Measurements from ENCODE around the gene STAU1.
"Not testable (repeated sequence)": the region's sequence is repeated elsewhere in the genome, so short reads cannot be mapped to it uniquely, and the experiment has no call there.

The STAU1 gene

DNA sequence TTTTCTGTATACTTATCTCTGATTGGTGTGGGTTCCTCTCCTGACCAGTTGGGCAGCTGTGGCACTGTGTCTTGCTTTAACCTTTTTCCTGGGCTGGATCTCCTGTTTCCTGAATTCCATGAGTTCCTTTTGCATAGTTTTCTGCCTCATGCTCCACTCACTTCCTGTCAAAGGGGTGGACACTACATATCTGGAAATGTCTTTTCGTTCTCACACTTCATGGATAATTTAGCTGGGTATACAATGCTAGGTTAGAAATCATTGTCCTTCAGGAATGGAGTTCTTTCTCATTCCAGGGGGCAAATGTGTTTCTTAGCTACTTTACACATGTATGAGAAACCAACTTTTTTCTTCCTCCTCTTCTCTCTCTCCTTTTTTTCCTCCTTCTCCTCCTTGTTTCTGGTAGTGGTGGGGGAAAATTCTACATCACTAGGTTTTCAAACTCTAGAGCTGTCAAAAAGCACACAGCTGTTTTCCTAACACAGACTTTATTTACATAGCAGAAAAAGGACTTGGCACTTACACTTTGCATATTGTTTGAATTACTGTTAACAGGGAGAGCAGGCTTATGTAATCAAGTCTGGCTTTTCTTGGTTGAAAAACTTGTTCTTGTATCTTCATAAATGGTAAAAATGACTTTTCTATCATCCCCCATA, 22.1 kb upstream of the STAU1 start:
- no peaks in the 10 kb centered on the region for H3K9me3 ChIP-seq (ENCODE audit: control insufficient read depth, low read length)
- H3K36me3 ChIP-seq (ENCODE audit: control insufficient read depth, insufficient read depth, low read length), result no peaks in the 10 kb centered on the region
- no peak for DNase-seq
- no peaks in the 10 kb centered on the region for H3K27me3 ChIP-seq (replicated peaks; ENCODE audit: control insufficient read depth, insufficient read depth, low read length, poor library complexity, severe bottlenecking)
- H3K4me3 ChIP-seq (ENCODE audit: insufficient read depth, low read depth, low read length, poor library complexity, severe bottlenecking), result no peak overlapping the region
- no peak overlapping the region for H3K27ac ChIP-seq (ENCODE audit: insufficient read depth, low read length, poor library complexity, severe bottlenecking)
- H3K4me1 ChIP-seq (ENCODE audit: control insufficient read depth, insufficient read depth, low read length, poor library complexity, severe bottlenecking), result no peaks in the 10 kb centered on the region

DNA sequence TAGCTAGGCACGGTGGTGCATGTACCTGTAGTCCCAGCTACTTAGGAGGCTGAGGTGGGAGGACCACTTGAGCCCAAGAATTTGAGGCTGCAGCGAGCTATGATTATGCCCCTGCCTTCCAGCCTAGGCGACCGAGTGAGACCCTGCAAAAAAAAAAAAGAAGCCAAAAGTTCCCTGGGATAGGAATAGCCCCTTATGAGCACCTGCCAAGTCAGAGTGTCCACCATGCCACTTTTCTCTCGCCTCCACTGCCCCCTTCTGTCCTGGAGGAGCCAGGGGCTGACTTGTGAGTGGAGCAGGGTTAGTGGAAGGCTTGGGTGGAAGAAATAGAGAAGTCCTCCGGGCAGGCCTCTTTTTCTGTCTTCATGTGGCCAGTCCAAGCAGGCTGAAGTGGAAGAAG, 18.9 kb upstream of the STAU1 start:
- DNase-seq, result no peak
- no peaks in the 10 kb centered on the region for H3K27me3 ChIP-seq (replicated peaks; ENCODE audit: control insufficient read depth, insufficient read depth, low read length, poor library complexity, severe bottlenecking)
- no peaks in the 10 kb centered on the region for H3K4me1 ChIP-seq (ENCODE audit: control insufficient read depth, insufficient read depth, low read length, poor library complexity, severe bottlenecking)

DNA sequence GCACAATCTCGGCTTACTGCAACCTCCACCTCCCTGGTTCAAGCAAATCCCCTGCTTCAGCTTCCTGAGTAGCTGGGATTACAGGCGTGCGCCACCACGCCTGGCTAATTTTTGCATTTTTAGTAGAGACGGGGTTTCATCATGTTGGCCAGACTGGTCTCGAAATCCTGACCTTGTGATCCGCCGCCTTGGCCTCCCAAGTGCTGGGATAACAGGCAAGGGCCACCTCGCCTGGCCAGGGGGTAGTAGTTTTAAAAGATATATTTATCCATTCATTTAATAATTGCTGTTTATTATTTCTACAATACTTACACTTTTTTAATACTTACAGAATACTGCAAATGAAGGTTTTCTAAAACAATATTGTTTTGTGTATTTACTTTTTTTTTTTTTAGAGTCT, 15.6 kb upstream of the STAU1 start:
- Histone ChIP-seq H3K4me3 (ENCODE audit: insufficient read depth, low read depth, low read length, poor library complexity, severe bottlenecking) (no peak overlapping the region), H3K27ac (ENCODE audit: insufficient read depth, low read length, poor library complexity, severe bottlenecking) (no peak overlapping the region)

More for the DNA sequence above, 18.9 kb upstream of the STAU1 start:
- Histone ChIP-seq H3K36me3 (ENCODE audit: control insufficient read depth, insufficient read depth, low read length) (no peaks in the 10 kb centered on the region), H3K27ac (ENCODE audit: insufficient read depth, low read length, poor library complexity, severe bottlenecking) (no peak overlapping the region), H3K9me3 (ENCODE audit: control insufficient read depth, low read length) (no peaks in the 10 kb centered on the region), H3K4me3 (ENCODE audit: insufficient read depth, low read depth, low read length, poor library complexity, severe bottlenecking) (no peak overlapping the region)

DNA sequence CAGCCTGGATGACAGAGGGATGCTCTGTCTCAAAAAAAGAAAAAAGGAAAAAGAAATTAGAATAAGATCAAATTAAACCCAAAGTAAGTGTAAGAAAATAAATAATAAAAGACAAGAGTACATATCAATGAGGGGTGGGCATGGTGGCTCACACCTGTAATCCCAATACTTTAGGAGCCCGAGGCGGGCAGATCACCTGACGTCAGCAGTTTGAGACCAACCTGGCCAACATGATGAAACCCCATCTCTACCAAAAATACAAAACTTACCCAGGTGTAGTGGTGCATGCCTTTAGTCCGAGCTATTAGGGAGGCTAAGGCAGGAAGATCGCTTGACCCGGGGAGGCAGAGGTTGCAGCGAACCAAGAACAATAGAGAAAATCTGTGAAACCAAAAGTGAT, 14.9 kb upstream of the STAU1 start:
- Histone ChIP-seq H3K4me1 (ENCODE audit: control insufficient read depth, insufficient read depth, low read length, poor library complexity, severe bottlenecking) (no peaks in the 10 kb centered on the region), H3K36me3 (ENCODE audit: control insufficient read depth, insufficient read depth, low read length) (no peaks in the 10 kb centered on the region), H3K4me3 (ENCODE audit: insufficient read depth, low read depth, low read length, poor library complexity, severe bottlenecking) (no peak overlapping the region)

More for the DNA sequence above, 15.6 kb upstream of the STAU1 start:
- Histone ChIP-seq H3K4me1 (ENCODE audit: control insufficient read depth, insufficient read depth, low read length, poor library complexity, severe bottlenecking) (no peaks in the 10 kb centered on the region), H3K9me3 (ENCODE audit: control insufficient read depth, low read length) (no peaks in the 10 kb centered on the region), H3K27me3 (replicated peaks; ENCODE audit: control insufficient read depth, insufficient read depth, low read length, poor library complexity, severe bottlenecking) (no peaks in the 10 kb centered on the region), H3K36me3 (ENCODE audit: control insufficient read depth, insufficient read depth, low read length) (no peaks in the 10 kb centered on the region)
- DNase-seq, result no peak

DNA sequence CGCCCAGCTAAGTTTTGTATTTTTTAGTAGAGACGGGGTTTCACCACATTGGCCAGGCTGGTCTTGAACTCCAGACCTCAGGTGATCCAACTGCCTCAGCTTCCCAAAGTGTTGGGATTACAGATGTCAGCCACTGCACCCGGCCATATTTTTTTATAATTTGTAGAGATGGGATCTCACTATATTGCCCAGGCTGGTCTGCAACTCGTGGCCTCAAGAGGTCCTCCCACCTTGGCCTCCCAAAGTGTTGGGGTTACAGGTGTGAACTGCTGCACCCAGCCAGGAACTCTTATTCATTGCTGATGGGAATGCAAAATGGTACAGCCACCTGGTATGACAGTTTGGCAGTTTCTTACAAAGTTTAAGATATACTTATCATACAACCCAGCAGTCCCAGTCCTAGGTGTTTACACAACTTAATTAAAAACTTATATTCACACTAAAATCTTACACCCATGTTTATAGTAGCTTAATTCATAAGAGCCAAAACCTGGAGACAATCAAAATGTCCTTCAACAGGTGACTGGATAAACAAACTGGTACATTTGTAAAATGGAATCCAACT, 11.7 kb upstream of the STAU1 start:
- Histone ChIP-seq H3K27me3 (replicated peaks; ENCODE audit: control insufficient read depth, insufficient read depth, low read length, poor library complexity, severe bottlenecking) (no peaks in the 10 kb centered on the region), H3K4me1 (ENCODE audit: control insufficient read depth, insufficient read depth, low read length, poor library complexity, severe bottlenecking) (no peaks in the 10 kb centered on the region), H3K36me3 (ENCODE audit: control insufficient read depth, insufficient read depth, low read length) (no peaks in the 10 kb centered on the region), H3K4me3 (ENCODE audit: insufficient read depth, low read depth, low read length, poor library complexity, severe bottlenecking) (no peak overlapping the region), H3K9me3 (ENCODE audit: control insufficient read depth, low read length) (no peaks in the 10 kb centered on the region), H3K27ac (ENCODE audit: insufficient read depth, low read length, poor library complexity, severe bottlenecking) (no peak overlapping the region)
- no peak for DNase-seq

More for the DNA sequence above, 14.9 kb upstream of the STAU1 start:
- Histone ChIP-seq H3K27me3 (replicated peaks; ENCODE audit: control insufficient read depth, insufficient read depth, low read length, poor library complexity, severe bottlenecking) (no peaks in the 10 kb centered on the region), H3K27ac (ENCODE audit: insufficient read depth, low read length, poor library complexity, severe bottlenecking) (no peak overlapping the region), H3K9me3 (ENCODE audit: control insufficient read depth, low read length) (no peaks in the 10 kb centered on the region)
- DNase-seq, result no peak

DNA sequence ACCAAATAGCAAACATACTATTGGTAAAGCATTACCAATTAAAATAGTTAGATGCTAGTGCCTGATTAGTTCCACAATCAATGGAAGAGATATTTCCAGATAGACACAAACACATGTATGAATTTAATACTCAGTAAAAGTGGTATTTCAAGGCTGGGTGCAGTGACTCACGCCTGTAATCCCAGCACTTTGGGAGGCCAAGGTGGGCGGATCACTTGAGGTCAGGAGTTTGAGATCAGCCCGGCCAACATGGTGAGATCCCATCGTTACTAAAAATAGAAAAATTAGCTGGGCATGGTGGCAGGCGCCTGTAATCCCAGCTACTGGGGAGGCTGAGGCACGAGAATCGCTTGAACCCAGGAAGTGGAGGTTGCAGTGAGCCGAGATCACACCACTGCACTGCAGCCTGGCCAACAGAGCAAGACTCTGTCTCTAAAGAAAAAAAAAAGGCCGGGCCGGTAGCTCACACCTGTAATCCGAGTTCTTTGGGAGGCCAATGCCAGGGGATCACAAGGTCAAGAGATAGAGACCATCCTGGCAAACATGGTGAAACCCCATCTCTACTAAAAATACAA, 4.9 kb upstream of the STAU1 start:
- not testable (repeated sequence) for H3K27me3 ChIP-seq (replicated peaks; ENCODE audit: control insufficient read depth, insufficient read depth, low read length, poor library complexity, severe bottlenecking); H3K4me3 ChIP-seq (ENCODE audit: insufficient read depth, low read depth, low read length, poor library complexity, severe bottlenecking); DNase-seq; H3K4me1 ChIP-seq (ENCODE audit: control insufficient read depth, insufficient read depth, low read length, poor library complexity, severe bottlenecking); H3K36me3 ChIP-seq (ENCODE audit: control insufficient read depth, insufficient read depth, low read length); H3K27ac ChIP-seq (ENCODE audit: insufficient read depth, low read length, poor library complexity, severe bottlenecking); H3K9me3 ChIP-seq (ENCODE audit: control insufficient read depth, low read length)

DNA sequence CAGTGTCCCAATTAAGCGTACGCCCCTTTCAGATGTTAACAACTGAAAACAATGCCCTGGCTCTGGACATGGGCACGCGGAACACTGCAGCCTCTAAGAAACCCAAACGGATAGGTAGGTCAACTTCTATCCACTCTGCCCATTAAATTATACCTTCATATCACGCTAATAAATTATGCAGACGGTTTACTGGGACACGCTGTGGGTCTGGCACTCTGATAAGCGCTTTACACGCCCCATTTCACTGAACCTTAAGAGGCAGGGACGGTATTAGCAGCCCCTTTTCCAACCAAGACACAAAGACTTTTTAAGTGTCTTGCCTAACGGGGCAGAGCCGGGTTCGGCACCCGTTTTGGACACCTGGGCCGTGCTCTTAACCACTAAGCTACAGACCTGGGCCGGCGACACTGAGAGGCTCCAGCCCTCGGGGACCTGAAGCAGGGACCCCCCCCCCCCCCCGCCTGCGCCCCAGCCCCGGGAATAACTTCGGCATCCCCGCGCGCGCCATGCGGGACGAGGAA, 744 bp downstream of the STAU1 start:
- Histone ChIP-seq H3K9me3 (ENCODE audit: control insufficient read depth, low read length) (no peaks in the 10 kb centered on the region), H3K27me3 (replicated peaks; ENCODE audit: control insufficient read depth, insufficient read depth, low read length, poor library complexity, severe bottlenecking) (no peaks in the 10 kb centered on the region), H3K4me1 (ENCODE audit: control insufficient read depth, insufficient read depth, low read length, poor library complexity, severe bottlenecking) (peaks cover 17% of the 10 kb centered on the region), H3K4me3 (ENCODE audit: insufficient read depth, low read depth, low read length, poor library complexity, severe bottlenecking) (peak overlapping the region; percentile 76), H3K36me3 (ENCODE audit: control insufficient read depth, insufficient read depth, low read length) (no peaks in the 10 kb centered on the region), H3K27ac (ENCODE audit: insufficient read depth, low read length, poor library complexity, severe bottlenecking) (peak overlapping the region; percentile 89)
- peak in 2 of 3 donors; percentile 3 to 14 for DNase-seq

DNA sequence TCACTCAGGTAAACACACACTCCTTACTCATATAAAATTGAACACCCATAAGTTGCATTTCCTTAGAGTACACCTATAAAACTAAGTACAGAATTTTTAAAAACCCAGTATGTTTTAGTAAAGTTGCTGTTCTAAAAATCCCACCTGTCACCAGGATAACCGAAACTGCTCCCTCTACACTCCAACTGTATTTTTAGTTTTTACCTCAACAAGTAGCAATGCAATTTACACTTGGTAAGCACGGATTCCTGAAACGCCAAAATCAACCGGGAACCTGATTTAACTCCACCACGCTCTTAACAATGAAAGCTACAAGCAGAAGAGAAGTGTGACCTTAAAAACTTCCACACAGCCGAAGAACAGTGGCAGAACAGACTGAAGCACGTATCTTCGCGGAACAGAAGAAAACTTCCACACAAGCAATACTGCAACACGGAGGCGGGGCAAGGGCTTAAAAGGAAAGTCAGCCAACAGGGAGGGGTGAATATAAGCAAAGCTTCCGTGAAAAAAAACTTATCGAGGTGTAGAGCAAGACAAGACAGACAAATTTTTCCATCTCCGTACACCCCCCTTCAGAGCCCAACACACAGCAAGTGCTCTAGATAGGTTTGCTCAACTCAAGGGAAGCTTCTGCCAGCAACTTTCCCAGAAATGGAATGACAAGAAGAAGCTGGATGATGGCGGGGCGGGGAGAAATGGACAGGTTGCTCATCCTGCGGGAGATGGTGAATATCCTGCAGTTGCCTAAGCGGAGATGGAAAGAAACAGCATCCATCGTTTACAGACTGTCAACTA, 1.4 kb downstream of the STAU1 start:
- H3K9me3 ChIP-seq (ENCODE audit: control insufficient read depth, low read length), result no peaks in the 10 kb centered on the region
- H3K4me3 ChIP-seq (ENCODE audit: insufficient read depth, low read depth, low read length, poor library complexity, severe bottlenecking), result peak overlapping the region; percentile 76
- no peaks in the 10 kb centered on the region for H3K36me3 ChIP-seq (ENCODE audit: control insufficient read depth, insufficient read depth, low read length)
- peaks cover 17% of the 10 kb centered on the region for H3K4me1 ChIP-seq (ENCODE audit: control insufficient read depth, insufficient read depth, low read length, poor library complexity, severe bottlenecking)
- no peaks in the 10 kb centered on the region for H3K27me3 ChIP-seq (replicated peaks; ENCODE audit: control insufficient read depth, insufficient read depth, low read length, poor library complexity, severe bottlenecking)
- peak overlapping the region; percentile 89 for H3K27ac ChIP-seq (ENCODE audit: insufficient read depth, low read length, poor library complexity, severe bottlenecking)
- DNase-seq, result peak; percentile 23 to 48 (median 41)

DNA sequence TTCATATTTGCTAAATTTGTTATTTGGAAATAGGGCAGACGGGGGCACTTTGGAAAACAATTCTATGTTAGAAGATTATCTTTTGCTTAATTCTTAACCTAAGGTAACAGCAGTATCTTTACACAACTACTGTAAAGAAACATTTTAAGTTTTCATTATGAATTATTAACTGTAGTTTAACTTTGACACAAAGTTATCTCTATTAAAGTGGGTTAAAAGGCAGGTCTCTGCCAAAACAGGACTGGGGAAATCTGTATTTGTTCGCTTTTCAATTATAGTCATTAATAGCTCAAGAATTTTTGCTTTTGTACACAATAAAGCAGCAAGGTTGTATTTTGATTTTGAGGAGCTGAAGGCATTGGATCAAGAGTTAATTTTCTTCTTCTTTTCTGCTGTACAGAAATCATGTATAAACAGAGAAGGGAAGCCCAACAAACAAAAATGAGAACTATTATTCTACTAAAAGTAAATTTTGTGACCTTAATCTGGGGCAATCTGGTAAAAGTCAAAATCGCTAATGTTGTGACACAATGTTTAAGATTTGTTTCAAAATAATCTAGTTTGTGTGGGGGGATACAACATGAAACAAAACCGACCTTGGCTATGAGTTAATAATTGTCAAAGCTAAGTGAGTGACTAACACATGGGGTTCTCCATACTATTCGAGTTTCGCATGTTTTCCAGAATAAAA, 2.9 kb downstream of the STAU1 start:
- no peaks in the 10 kb centered on the region for H3K27me3 ChIP-seq (replicated peaks; ENCODE audit: control insufficient read depth, insufficient read depth, low read length, poor library complexity, severe bottlenecking)
- no peak overlapping the region for H3K4me3 ChIP-seq (ENCODE audit: insufficient read depth, low read depth, low read length, poor library complexity, severe bottlenecking)
- H3K9me3 ChIP-seq (ENCODE audit: control insufficient read depth, low read length), result no peaks in the 10 kb centered on the region
- H3K27ac ChIP-seq (ENCODE audit: insufficient read depth, low read length, poor library complexity, severe bottlenecking), result no peak overlapping the region
- no peaks in the 10 kb centered on the region for H3K36me3 ChIP-seq (ENCODE audit: control insufficient read depth, insufficient read depth, low read length)
- peaks cover 22% of the 10 kb centered on the region for H3K4me1 ChIP-seq (ENCODE audit: control insufficient read depth, insufficient read depth, low read length, poor library complexity, severe bottlenecking)
- DNase-seq, result no peak

Measured in effector memory CD4-positive, alpha-beta T cell (primary cell).